Stimulated activated CD8-positive, alpha-beta memory T cell treated with anti-CD3 and anti-CD28 coated beads, Interleukin-2, amount 100 ng/mL, for 48 hours (primary cell): Measurements from ENCODE around the gene THRAP3.

Experiments used
- DNase-seq, 2 donors: peaks; one replicate each; pipeline ENCODE4 v3.0.0-alpha.2; 2020; ENCODE audit warnings: low read depth in 2 of 2

THRAP3 gene

GRCh38 chr1:36352910-36353878 is 129.0 kb downstream of the THRAP3 start:
- no peak for DNase-seq

DNA sequence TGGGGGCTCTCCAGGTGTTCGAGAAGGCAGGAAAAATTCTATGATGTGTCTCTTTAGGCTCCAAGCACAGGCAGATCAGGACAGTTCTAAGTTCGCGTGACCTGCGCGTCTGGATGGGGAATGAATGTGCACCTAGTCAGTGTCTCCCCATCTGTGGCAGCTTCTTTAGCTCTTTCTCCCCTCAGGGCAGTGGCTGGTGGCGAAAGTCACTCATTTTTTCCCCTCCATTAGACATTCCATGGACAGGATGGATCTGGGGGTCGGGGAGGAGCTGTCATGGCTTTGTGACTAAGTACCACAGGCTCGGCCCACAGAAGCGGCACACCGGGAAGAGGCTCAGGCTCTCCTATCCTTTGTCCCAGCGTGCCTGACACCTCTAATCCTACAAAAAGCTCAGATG is 130.2 kb downstream of the THRAP3 start:
- DNase-seq = no peak
